RWPE2 (cell line): ENCODE data around the gene FAM170B.

Experiments
- ATAC-seq: fragments of 200-7000 bp; cut with Tn5 transposase; 3 replicates; pipeline ENCODE4 v1.9.1; 2021; ENCODE audit warnings: low read depth
- DNase-seq: peaks from one replicate; pipeline ENCODE4 v3.0.0-alpha.2; 2020; ENCODE audit warnings: low spot score
- H3K27ac ChIP-seq: fragments of 450-650 bp; 2 replicates; pipeline ENCODE4 v1.5.1; 2017; ENCODE audit warnings: mild to moderate bottlenecking; ENCODE audit not compliant: poor library complexity, severe bottlenecking
- H3K27me3 ChIP-seq: fragments of 250-450 bp; sonication (Bioruptor Pico); 2 replicates; pipeline ENCODE4 v1.5.1; 2021; ENCODE audit warnings: mild to moderate bottlenecking, moderate library complexity; ENCODE audit not compliant: insufficient read depth, poor library complexity, severe bottlenecking
- H3K36me3 ChIP-seq: fragments of 250-450 bp; sonication (Bioruptor Pico); 2 replicates; pipeline ENCODE4 v1.5.1; 2020; ENCODE audit warnings: low read depth, mild to moderate bottlenecking, moderate library complexity
- H3K4me1 ChIP-seq: fragments of 250-450 bp; sonication (Bioruptor Pico); 2 replicates; pipeline ENCODE4 v1.5.1; 2021; ENCODE audit warnings: mild to moderate bottlenecking, moderate library complexity; ENCODE audit not compliant: insufficient read depth, poor library complexity, severe bottlenecking
- H3K4me3 ChIP-seq: fragments of 250-450 bp; sonication (Bioruptor Pico); 2 replicates; pipeline ENCODE4 v1.5.1; 2021; ENCODE audit warnings: mild to moderate bottlenecking, moderate library complexity; ENCODE audit not compliant: severe bottlenecking
- H3K9me3 ChIP-seq: fragments of 250-450 bp; sonication (Bioruptor Pico); 2 replicates; pipeline ENCODE4 v1.5.1; 2021; ENCODE audit warnings: mild to moderate bottlenecking, moderate library complexity; ENCODE audit not compliant: severe bottlenecking
- CTCF ChIP-seq: fragments of 450-650 bp; IDR thresholded peaks from one replicate; pipeline ENCODE4 v1.5.1; 2017; ENCODE audit warnings: mild to moderate bottlenecking, moderate library complexity; ENCODE audit not compliant: poor library complexity, severe bottlenecking

FAM170B gene

GRCh38 chr10:49152663-49153062, 18.8 kb upstream of the FAM170B start:
- Histone ChIP-seq H3K27ac (no peak overlapping the region), H3K4me1 (no peaks in the 10 kb centered on the region), H3K9me3 (peaks cover 1% of the 10 kb centered on the region), H3K4me3 (no peak overlapping the region), H3K36me3 (no peaks in the 10 kb centered on the region), H3K27me3 (no peaks in the 10 kb centered on the region)
- DNase-seq = no peak
- no peak for TF ChIP-seq CTCF
- no peak for ATAC-seq

- H3K4me3 ChIP-seq = no peak overlapping the region
- H3K4me1 ChIP-seq = no peaks in the 10 kb centered on the region
- ATAC-seq (no peak), DNase-seq (no peak)
- no peaks in the 10 kb centered on the region for H3K27me3 ChIP-seq
- H3K27ac ChIP-seq = no peak overlapping the region
- peaks cover 3% of the 10 kb centered on the region for H3K9me3 ChIP-seq
- TF ChIP-seq CTCF = no peak
- H3K36me3 ChIP-seq = no peaks in the 10 kb centered on the region
Observed at GRCh38 chr10:49152037-49152436, 18.2 kb upstream of the FAM170B start.

GRCh38 chr10:49151481-49151880, 17.7 kb upstream of the FAM170B start:
- H3K27ac ChIP-seq = no peak overlapping the region
- peaks cover 3% of the 10 kb centered on the region for H3K9me3 ChIP-seq
- ATAC-seq (no peak), DNase-seq (no peak)
- no peak overlapping the region for H3K4me3 ChIP-seq
- H3K4me1 ChIP-seq = no peaks in the 10 kb centered on the region
- no peaks in the 10 kb centered on the region for H3K36me3 ChIP-seq
- H3K27me3 ChIP-seq = no peaks in the 10 kb centered on the region
- no peak for TF ChIP-seq CTCF

GRCh38 chr10:49151025-49151445, 17.2 kb upstream of the FAM170B start:
- peaks cover 3% of the 10 kb centered on the region for H3K9me3 ChIP-seq
- H3K4me3 ChIP-seq = no peak overlapping the region
- ATAC-seq = no peak
- no peaks in the 10 kb centered on the region for H3K36me3 ChIP-seq
- no peak for TF ChIP-seq CTCF
- no peak for DNase-seq
- no peak overlapping the region for H3K27ac ChIP-seq
- H3K27me3 ChIP-seq = no peaks in the 10 kb centered on the region
- H3K4me1 ChIP-seq = no peaks in the 10 kb centered on the region

GRCh38 chr10:49150426-49150825, 16.6 kb upstream of the FAM170B start:
- no peaks in the 10 kb centered on the region for H3K4me1 ChIP-seq
- H3K27me3 ChIP-seq = no peaks in the 10 kb centered on the region
- ATAC-seq (no peak), DNase-seq (no peak)
- H3K9me3 ChIP-seq = peaks cover 3% of the 10 kb centered on the region
- H3K27ac ChIP-seq = no peak overlapping the region
- H3K36me3 ChIP-seq = no peaks in the 10 kb centered on the region
- H3K4me3 ChIP-seq = no peak overlapping the region
- TF ChIP-seq CTCF = no peak
